ENCODE data around the gene EVI5. TPM values are rescaled to one million over a fixed set of nuclear protein-coding genes. Genes with fewer than 3 reads are reported as not detected.

Gene EVI5
- total RNA-seq, 1 experiment from 2014 or later = 31.6 TPM

- no TSS peak for BruUV-seq (replicated peaks)
- Histone ChIP-seq H3K27me3 (replicated peaks; ENCODE audit: insufficient read depth, low read depth, low read length, poor library complexity) (no peaks in the 10 kb centered on the region), H3K4me1 (ENCODE audit: insufficient read depth, low read length, poor library complexity, severe bottlenecking) (no peaks in the 10 kb centered on the region), H3K4me3 (ENCODE audit: low read depth, low read length, poor library complexity, severe bottlenecking) (no peak overlapping the region), H3K27ac (ENCODE audit: low read depth, low read length, poor library complexity, severe bottlenecking) (no peak overlapping the region), H3K9me3 (ENCODE audit: low read depth, low read length, poor library complexity, severe bottlenecking) (no peaks in the 10 kb centered on the region), H3K36me3 (ENCODE audit: insufficient read depth, low read length, poor library complexity, severe bottlenecking) (no peaks in the 10 kb centered on the region)
- intact Hi-C loops (cut with micrococcal nuclease; ENCODE audit: unreplicated experiment) = no loop called here
- DNase-seq (ENCODE audit: low spot score) = no peak
- TF ChIP-seq CTCF (conservative IDR thresholded peaks at IDR 0.05; ENCODE audit: low read depth, low read length) = no peak
- no peak for TF ChIP-seq EZH2 (IDR thresholded peaks at IDR 0.05; ENCODE audit: borderline replicate concordance, low read depth, low read length, poor library complexity, severe bottlenecking)
- CTCF ChIA-PET = no interaction called here
- POLR2A ChIA-PET (ENCODE audit: low non-redundant PET) = no interaction called here
These were observed 308.8 kb downstream of the EVI5 start for GRCh38 chr1:92476071-92476631.

- Histone ChIP-seq H3K4me1 (ENCODE audit: insufficient read depth, low read length, poor library complexity, severe bottlenecking) (no peaks in the 10 kb centered on the region), H3K27me3 (replicated peaks; ENCODE audit: insufficient read depth, low read depth, low read length, poor library complexity) (no peaks in the 10 kb centered on the region), H3K4me3 (ENCODE audit: low read depth, low read length, poor library complexity, severe bottlenecking) (no peak overlapping the region), H3K9me3 (ENCODE audit: low read depth, low read length, poor library complexity, severe bottlenecking) (no peaks in the 10 kb centered on the region), H3K36me3 (ENCODE audit: insufficient read depth, low read length, poor library complexity, severe bottlenecking) (no peaks in the 10 kb centered on the region), H3K27ac (ENCODE audit: low read depth, low read length, poor library complexity, severe bottlenecking) (no peak overlapping the region)
- intact Hi-C loops (cut with micrococcal nuclease; ENCODE audit: unreplicated experiment) = no loop called here
- no TSS peak for BruUV-seq (replicated peaks)
- DNase-seq (ENCODE audit: low spot score) = no peak
- CTCF ChIA-PET = no interaction called here
- POLR2A ChIA-PET (ENCODE audit: low non-redundant PET) = no interaction called here
- TF ChIP-seq EZH2 (IDR thresholded peaks at IDR 0.05; ENCODE audit: borderline replicate concordance, low read depth, low read length, poor library complexity, severe bottlenecking) (no peak), CTCF (conservative IDR thresholded peaks at IDR 0.05; ENCODE audit: low read depth, low read length) (no peak)
These were observed 309.9 kb downstream of the EVI5 start for GRCh38 chr1:92475029-92475428.

GRCh38 chr1:92473781-92474495, 311.0 kb downstream of the EVI5 start:
- ChIA-PET CTCF (no interaction called here), POLR2A (ENCODE audit: low non-redundant PET) (no interaction called here)
- H3K27ac ChIP-seq (ENCODE audit: low read depth, low read length, poor library complexity, severe bottlenecking) = no peak overlapping the region
- TF ChIP-seq EZH2 (IDR thresholded peaks at IDR 0.05; ENCODE audit: borderline replicate concordance, low read depth, low read length, poor library complexity, severe bottlenecking) (no peak), CTCF (conservative IDR thresholded peaks at IDR 0.05; ENCODE audit: low read depth, low read length) (no peak)
- H3K9me3 ChIP-seq (ENCODE audit: low read depth, low read length, poor library complexity, severe bottlenecking) = no peaks in the 10 kb centered on the region
- H3K36me3 ChIP-seq (ENCODE audit: insufficient read depth, low read length, poor library complexity, severe bottlenecking) = no peaks in the 10 kb centered on the region
- no peak overlapping the region for H3K4me3 ChIP-seq (ENCODE audit: low read depth, low read length, poor library complexity, severe bottlenecking)
- no peaks in the 10 kb centered on the region for H3K27me3 ChIP-seq (replicated peaks; ENCODE audit: insufficient read depth, low read depth, low read length, poor library complexity)
- no TSS peak for BruUV-seq (replicated peaks)
- peak; percentile 31 for DNase-seq (ENCODE audit: low spot score)
- intact Hi-C loops (cut with micrococcal nuclease; ENCODE audit: unreplicated experiment) = no loop called here
- no peaks in the 10 kb centered on the region for H3K4me1 ChIP-seq (ENCODE audit: insufficient read depth, low read length, poor library complexity, severe bottlenecking)
